IPS-20b (cell line): ENCODE measurements around the gene GPATCH2L.

Source experiments
- H3K27ac ChIP-seq: one replicate; pipeline ENCODE4 v1.5.1; 2013; ENCODE audit warnings: low read length
- H3K27me3 ChIP-seq: 2 replicates; pipeline ENCODE4 v1.6.1; 2013; ENCODE audit warnings: mild to moderate bottlenecking, low read length, inconsistent platforms; ENCODE audit not compliant: insufficient read depth
- H3K36me3 ChIP-seq: 2 replicates; pipeline ENCODE4 v1.6.1; 2013; ENCODE audit warnings: low read depth, mild to moderate bottlenecking, inconsistent platforms, low read length, moderate library complexity; ENCODE audit not compliant: insufficient read depth
- H3K4me1 ChIP-seq: 2 replicates; pipeline ENCODE4 v1.6.1; 2013; ENCODE audit warnings: mild to moderate bottlenecking, control low read depth, inconsistent platforms, low read length, moderate library complexity; ENCODE audit not compliant: insufficient read depth
- H3K4me3 ChIP-seq: 2 replicates; pipeline ENCODE4 v1.5.1; 2013; ENCODE audit warnings: mild to moderate bottlenecking, low read length, inconsistent platforms
- H3K9ac ChIP-seq: 2 replicates; pipeline ENCODE4 v1.6.1; 2013; ENCODE audit warnings: low read depth, mild to moderate bottlenecking, inconsistent platforms, low read length, moderate library complexity
- H3K9me3 ChIP-seq: 2 replicates; pipeline ENCODE4 v1.6.1; 2013; ENCODE audit warnings: mild to moderate bottlenecking, low read depth, low read length, inconsistent platforms; ENCODE audit not compliant: insufficient read depth

GPATCH2L gene

DNA sequence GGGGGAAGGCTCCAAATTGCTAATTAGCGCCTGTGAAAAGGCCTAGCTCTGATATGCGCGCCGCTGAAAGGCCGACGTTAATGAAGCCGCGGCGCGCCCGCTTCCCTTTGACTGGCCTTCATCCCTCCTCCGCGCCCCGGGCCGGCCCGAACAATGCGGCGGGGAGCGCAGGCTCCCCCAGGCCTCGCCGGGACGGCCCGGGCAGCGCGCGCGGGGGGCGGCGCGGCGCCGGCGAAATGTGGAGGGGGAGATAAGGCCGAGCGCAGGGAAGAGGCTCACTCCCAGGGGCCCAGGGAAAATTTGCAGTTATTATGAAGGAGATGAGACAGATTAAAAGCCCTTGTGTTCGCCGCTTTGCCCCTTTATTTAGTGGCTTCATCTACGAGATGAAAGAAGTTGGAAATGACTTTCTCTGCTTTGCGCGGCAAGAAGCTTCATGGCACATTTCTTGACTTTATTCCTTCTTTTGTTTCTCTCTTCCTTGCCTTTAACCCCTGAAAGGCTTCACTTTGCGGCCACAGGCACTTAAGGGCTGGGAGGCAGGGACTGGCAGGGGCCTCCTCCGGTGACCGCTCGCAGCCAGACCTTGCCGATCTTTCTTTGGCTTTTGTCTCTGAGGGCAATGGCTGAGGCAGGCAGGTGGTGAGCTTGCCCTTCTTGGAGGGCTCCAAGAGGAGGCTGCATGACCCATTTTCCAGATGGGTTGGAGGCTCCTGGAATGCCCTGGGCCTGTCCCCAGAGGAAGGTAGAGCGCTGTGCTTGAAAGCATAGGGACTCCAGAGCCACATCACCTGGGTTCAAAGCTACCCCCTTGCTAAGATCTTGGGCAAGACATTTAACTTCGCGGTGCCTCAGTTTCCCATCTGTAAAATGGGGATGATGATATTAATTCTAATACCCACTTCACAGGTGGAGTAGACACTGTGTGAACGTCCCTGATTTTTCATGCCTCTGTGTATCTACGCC is 12.7 kb upstream of the GPATCH2L start:
- Histone ChIP-seq H3K27ac (no peak overlapping the region), H3K9me3 (0 out of 2 replicates have a peak, but pooled peaks cover 4% of the 10 kb centered on the region), H3K4me3 (peak overlapping the region; percentile 64), H3K4me1 (peaks cover 12% of the 10 kb centered on the region; the same call in 1 of the 2 replicates), H3K36me3 (no peaks in the 10 kb centered on the region), H3K27me3 (peaks cover 73% of the 10 kb centered on the region), H3K9ac (peak overlapping the region; percentile 3; the same call in 1 of the 2 replicates)

DNA sequence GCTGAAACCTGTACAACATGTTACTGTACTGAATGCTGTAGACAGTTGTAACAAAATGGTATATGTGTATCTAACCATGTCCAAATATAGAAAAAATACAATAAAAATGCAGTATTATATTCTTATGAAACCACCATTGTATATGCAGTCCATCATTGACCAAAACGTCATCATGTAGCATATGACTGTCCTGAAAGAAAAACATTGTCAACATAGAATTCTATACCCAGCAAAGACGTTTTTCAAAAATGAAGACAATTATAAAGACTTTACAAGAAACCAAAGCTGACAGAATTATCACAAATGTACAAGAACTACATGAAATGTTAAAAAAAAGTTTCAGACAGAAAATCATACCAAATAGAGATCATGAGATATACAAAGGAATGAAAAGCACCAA is 8.1 kb upstream of the GPATCH2L start:
- no peak overlapping the region for H3K27ac ChIP-seq
- no peak overlapping the region for H3K4me3 ChIP-seq
- no peaks in the 10 kb centered on the region for H3K36me3 ChIP-seq
- H3K27me3 ChIP-seq, result peaks cover 59% of the 10 kb centered on the region
- H3K9me3 ChIP-seq, result 0 out of 2 replicates have a peak, but pooled peaks cover 4% of the 10 kb centered on the region
- H3K4me1 ChIP-seq, result peaks cover 3% of the 10 kb centered on the region; the same call in 1 of the 2 replicates
- H3K9ac ChIP-seq, result no peak overlapping the region

DNA sequence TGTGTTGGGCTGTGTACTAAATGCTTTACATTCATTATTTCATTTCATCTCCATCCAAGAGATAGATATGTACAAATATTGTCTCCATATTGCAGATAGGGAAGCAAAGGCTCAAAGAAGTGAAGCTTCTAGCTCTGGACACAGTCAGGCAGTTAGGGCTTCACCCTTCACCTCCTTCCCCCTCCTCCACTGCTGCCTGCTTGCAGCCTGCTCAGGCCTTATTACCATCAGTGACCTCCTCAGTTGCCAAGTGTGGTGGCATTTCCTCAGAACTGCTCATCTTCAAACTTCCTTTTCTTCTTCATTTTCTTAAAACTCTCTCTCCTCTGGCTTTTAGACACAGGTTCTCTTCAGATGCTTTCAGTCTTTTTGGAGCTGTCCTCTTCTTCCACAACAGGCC is 4.7 kb upstream of the GPATCH2L start:
- no peak overlapping the region for H3K9ac ChIP-seq
- H3K4me3 ChIP-seq, result no peak overlapping the region
- H3K27me3 ChIP-seq, result peaks cover 45% of the 10 kb centered on the region
- H3K9me3 ChIP-seq, result 0 out of 2 replicates have a peak, but pooled peaks cover 4% of the 10 kb centered on the region
- H3K4me1 ChIP-seq, result no peaks in the 10 kb centered on the region
- H3K27ac ChIP-seq, result no peak overlapping the region
- H3K36me3 ChIP-seq, result no peaks in the 10 kb centered on the region

DNA sequence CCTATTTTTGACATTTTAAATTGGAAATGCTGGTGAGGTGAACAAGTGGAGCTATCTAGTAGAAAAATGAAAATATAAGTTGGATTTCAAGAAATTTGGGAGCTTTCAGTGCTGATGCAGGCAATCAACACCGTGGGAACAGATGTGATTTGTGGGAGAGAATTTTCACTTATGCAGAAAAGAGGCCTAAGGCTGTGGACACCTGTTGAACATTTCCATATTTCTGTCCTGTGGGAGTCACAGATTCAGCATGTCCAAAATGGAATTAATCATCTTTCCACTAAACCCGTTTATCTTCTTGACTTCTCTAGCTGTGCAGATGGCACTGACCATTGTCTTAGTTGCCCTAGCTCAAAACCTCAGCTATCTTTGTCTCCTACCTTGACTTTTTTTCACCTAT is 2.5 kb upstream of the GPATCH2L start:
- no peak overlapping the region for H3K27ac ChIP-seq
- H3K9me3 ChIP-seq, result no peaks in the 10 kb centered on the region
- no peak overlapping the region for H3K9ac ChIP-seq
- peaks cover 45% of the 10 kb centered on the region for H3K27me3 ChIP-seq
- H3K4me3 ChIP-seq, result no peak overlapping the region
- H3K4me1 ChIP-seq, result peaks cover 6% of the 10 kb centered on the region; the same call in 1 of the 2 replicates
- H3K36me3 ChIP-seq, result peaks cover 4% of the 10 kb centered on the region; the same call in 1 of the 2 replicates

DNA sequence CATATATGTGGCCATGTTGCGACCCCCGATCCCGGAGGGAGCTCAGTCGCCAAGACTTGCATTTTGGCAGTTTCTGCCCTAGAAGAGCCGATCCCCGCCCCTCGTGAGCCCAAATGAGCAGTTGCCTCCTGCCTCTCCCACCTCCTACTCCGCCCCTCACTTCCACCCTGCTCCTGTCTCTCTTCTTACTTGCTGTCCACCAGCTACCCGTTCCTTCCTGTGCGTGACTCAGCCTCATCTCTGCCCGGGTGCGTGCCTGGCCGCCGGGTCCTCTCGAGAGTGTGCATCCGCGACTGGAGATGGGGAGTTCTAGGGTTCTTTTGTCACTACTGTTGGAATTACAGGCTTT is 585 bp downstream of the GPATCH2L start:
- Histone ChIP-seq H3K9ac (peak overlapping the region; percentile 95), H3K27ac (no peak overlapping the region), H3K36me3 (peaks cover 31% of the 10 kb centered on the region), H3K4me1 (peaks cover 6% of the 10 kb centered on the region; the same call in 1 of the 2 replicates), H3K4me3 (peak overlapping the region; percentile 84), H3K9me3 (no peaks in the 10 kb centered on the region), H3K27me3 (peaks cover 26% of the 10 kb centered on the region)

DNA sequence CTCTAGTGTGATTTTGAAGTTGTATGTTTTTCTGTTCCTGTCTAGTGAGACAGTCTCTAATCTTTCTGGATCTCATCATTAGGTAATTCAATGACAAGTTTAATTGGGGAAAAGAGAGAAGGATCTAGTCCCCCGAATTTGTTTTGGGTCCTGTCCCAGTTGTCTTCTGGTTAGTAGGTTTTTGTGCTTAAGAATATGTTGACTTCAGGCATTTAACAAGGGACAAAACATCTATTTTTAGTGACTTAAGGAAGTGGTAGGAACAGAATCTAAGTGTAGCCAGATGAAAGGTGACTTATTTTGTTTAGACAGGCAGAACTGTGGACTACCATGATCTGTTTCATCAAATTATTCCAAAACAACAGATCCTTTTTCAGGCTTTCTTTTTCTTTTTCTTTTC is 2.2 kb downstream of the GPATCH2L start:
- no peaks in the 10 kb centered on the region for H3K9me3 ChIP-seq
- H3K27me3 ChIP-seq, result peaks cover 10% of the 10 kb centered on the region
- H3K9ac ChIP-seq, result no peak overlapping the region
- H3K4me1 ChIP-seq, result peaks cover 6% of the 10 kb centered on the region; the same call in 1 of the 2 replicates
- H3K27ac ChIP-seq, result no peak overlapping the region
- no peak overlapping the region for H3K4me3 ChIP-seq
- H3K36me3 ChIP-seq, result peaks cover 47% of the 10 kb centered on the region

DNA sequence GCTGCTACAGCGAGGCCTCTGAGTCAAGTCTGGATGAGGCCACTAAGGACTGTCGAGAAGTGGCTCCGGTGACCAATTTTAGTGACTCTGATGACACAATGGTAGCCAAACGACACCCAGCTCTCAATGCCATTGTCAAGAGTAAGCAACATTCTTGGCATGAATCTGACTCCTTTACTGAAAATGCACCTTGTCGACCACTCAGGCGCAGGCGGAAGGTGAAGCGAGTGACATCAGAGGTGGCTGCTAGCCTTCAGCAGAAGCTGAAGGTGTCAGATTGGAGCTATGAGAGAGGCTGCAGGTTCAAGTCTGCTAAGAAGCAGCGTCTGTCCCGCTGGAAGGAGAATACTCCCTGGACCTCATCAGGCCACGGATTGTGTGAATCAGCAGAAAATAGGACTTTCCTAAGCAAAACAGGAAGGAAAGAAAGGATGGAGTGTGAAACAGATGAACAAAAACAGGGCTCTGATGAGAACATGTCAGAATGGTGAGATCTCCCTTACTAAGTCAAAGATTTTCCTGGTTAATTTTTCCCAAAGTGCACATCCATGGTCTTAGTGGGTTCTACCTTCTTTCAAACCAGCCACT is 2.9 kb downstream of the GPATCH2L start:
- H3K9me3 ChIP-seq, result no peaks in the 10 kb centered on the region
- H3K4me1 ChIP-seq, result peaks cover 6% of the 10 kb centered on the region; the same call in 1 of the 2 replicates
- H3K36me3 ChIP-seq, result peaks cover 54% of the 10 kb centered on the region
- no peak overlapping the region for H3K9ac ChIP-seq
- no peak overlapping the region for H3K27ac ChIP-seq
- H3K27me3 ChIP-seq, result peaks cover 3% of the 10 kb centered on the region; the same call in 1 of the 2 replicates
- no peak overlapping the region for H3K4me3 ChIP-seq

DNA sequence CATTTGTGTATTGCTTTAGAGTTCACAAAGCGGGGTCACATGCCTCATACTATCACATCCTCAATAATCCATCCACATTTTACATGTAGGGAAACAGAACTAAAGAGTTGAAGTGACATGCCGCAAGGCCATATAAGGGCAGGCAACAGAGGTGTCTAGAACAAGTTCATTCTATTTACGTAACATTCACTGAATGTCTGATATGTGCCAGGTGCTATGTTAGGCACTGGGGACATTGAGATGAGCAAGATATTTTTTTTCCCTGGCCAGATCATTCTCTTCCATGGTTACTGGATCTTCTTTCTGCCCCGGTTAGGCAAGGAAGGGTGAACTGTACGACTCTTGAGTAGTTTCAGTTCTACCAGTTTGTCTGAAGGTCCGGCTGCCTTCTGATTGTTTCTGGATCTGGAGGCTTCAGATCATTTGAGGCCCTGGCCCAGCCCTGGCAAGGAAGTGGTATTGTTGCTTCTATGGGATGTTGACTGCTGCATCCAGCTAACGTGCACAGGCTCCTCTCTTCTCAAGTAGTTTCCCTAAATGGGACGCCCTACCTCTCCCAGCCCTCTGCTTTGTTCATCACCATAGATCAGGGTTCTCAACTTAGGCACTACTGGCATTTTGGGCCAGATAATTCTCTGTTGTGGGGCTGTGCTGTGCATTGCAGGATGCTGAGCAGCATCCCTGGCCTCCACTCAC is 12.1 kb downstream of the GPATCH2L start:
- Histone ChIP-seq H3K4me3 (no peak overlapping the region), H3K36me3 (peaks cover 56% of the 10 kb centered on the region), H3K9me3 (no peaks in the 10 kb centered on the region), H3K27ac (no peak overlapping the region), H3K27me3 (no peaks in the 10 kb centered on the region), H3K9ac (no peak overlapping the region), H3K4me1 (no peaks in the 10 kb centered on the region)

DNA sequence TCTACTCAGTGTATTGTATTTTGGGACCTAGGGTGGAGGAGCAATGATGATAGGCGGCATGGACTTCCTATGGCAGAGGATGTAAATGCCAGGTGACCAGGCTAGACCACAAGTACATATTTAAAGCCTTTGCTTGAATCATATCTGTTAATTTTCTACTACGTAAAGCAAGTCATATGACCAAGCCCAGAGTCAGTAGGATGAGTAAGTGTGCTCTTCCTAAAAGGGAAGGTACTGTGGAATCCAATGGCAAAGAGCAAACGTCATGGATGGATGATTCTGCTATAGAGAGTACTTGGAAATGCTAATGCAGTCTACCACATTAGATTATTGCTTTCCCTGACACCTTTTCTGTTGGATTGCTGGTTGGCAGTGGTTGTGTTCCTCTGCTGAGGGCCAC is 16.8 kb downstream of the GPATCH2L start:
- H3K36me3 ChIP-seq, result peaks cover 66% of the 10 kb centered on the region

DNA sequence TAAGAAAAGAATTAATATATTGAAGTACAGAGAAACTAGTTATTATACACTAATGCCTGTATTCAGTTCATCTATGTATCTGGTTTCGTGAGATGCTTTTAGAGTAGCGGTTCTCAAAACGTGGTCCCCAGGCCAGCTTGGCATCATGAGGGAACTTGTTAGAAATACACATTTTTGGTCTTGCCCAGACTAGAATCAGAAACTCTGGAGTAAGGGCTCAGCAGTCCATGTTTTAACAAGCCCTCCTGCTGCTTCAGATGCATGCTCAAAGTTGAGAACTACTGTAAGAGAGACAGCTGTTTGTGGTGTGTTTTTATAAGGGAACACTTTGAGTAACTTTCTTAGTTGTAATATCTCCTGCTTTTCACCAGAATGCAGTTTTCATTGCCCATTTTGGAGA is 18.1 kb downstream of the GPATCH2L start:
- no peaks in the 10 kb centered on the region for H3K27me3 ChIP-seq
- H3K9ac ChIP-seq, result no peak overlapping the region
- no peak overlapping the region for H3K4me3 ChIP-seq
- peaks cover 78% of the 10 kb centered on the region for H3K36me3 ChIP-seq
- H3K27ac ChIP-seq, result no peak overlapping the region
- no peaks in the 10 kb centered on the region for H3K4me1 ChIP-seq
- H3K9me3 ChIP-seq, result no peaks in the 10 kb centered on the region

More for the DNA sequence above, 16.8 kb downstream of the GPATCH2L start:
- Histone ChIP-seq H3K9ac (no peak overlapping the region), H3K27me3 (no peaks in the 10 kb centered on the region), H3K4me3 (no peak overlapping the region), H3K4me1 (no peaks in the 10 kb centered on the region), H3K9me3 (no peaks in the 10 kb centered on the region), H3K27ac (no peak overlapping the region)

DNA sequence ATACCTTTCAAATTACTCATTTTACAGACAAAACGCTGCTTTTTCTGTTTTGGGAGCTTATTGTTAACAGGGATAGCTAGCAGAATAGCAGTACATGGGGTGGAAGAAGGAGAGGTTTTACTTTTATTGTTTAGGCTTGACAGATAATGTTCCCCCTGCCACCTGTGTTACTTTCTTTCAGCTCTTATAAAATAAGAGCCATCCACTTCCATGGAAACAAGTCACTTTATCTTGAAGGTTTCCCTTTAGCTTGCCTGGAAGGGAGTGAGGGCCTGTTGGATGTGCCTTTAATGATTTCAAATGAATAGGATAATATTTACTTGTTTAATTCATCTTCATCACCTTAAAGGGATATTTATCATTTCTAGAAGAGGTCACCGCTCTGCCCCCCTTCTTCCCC is 23.3 kb downstream of the GPATCH2L start:
- no peak overlapping the region for H3K27ac ChIP-seq
- no peak overlapping the region for H3K9ac ChIP-seq
- H3K4me1 ChIP-seq, result no peaks in the 10 kb centered on the region
- no peaks in the 10 kb centered on the region for H3K9me3 ChIP-seq
- no peak overlapping the region for H3K4me3 ChIP-seq
- H3K36me3 ChIP-seq, result peaks cover 89% of the 10 kb centered on the region
- H3K27me3 ChIP-seq, result no peaks in the 10 kb centered on the region
